IPS-11a (cell line): ENCODE measurements around the gene COL6A1.
"Not testable (repeated sequence)": the region's sequence is repeated elsewhere in the genome, so short reads cannot be mapped to it uniquely, and the experiment has no call there.

Experiments used
- H3K4me3 ChIP-seq: one replicate; pipeline ENCODE4 v1.5.1; 2013; ENCODE audit warnings: low read depth, low read length, control low read depth

Gene COL6A1

GRCh38 chr21:46045154-46045553 is 63.6 kb downstream of the COL6A1 start:
- no peak overlapping the region for H3K4me3 ChIP-seq

GRCh38 chr21:46046471-46046870 is 64.9 kb downstream of the COL6A1 start:
- no peak overlapping the region for H3K4me3 ChIP-seq

- H3K4me3 ChIP-seq, result not testable (repeated sequence)
These were observed 65.3 kb downstream of the COL6A1 start for GRCh38 chr21:46046906-46047305.

- no peak overlapping the region for H3K4me3 ChIP-seq
These were observed 67.6 kb downstream of the COL6A1 start for GRCh38 chr21:46048926-46049889.

- no peak overlapping the region for H3K4me3 ChIP-seq
These were observed 68.5 kb downstream of the COL6A1 start for GRCh38 chr21:46049890-46050667.

GRCh38 chr21:46050668-46051378 is 69.3 kb downstream of the COL6A1 start:
- H3K4me3 ChIP-seq, result no peak overlapping the region

GRCh38 chr21:46051379-46051770 is 69.8 kb downstream of the COL6A1 start:
- no peak overlapping the region for H3K4me3 ChIP-seq

GRCh38 chr21:46051821-46052675 is 70.5 kb downstream of the COL6A1 start:
- H3K4me3 ChIP-seq, result no peak overlapping the region

- H3K4me3 ChIP-seq, result no peak overlapping the region
These were observed 71.4 kb downstream of the COL6A1 start for GRCh38 chr21:46052703-46053651.

- H3K4me3 ChIP-seq, result no peak overlapping the region
These were observed 72.5 kb downstream of the COL6A1 start for GRCh38 chr21:46054031-46054430.

- no peak overlapping the region for H3K4me3 ChIP-seq
These were observed 72.9 kb downstream of the COL6A1 start for GRCh38 chr21:46054451-46054881.
